Osteocyte (in vitro differentiated cells): Measurements from ENCODE around the gene MOGAT1. TPM values are rescaled to one million over a fixed set of nuclear protein-coding genes. Genes with fewer than 3 reads are reported as not detected.

Experiments
- DNase-seq: peaks from one replicate; pipeline ENCODE4 v3.0.0; 2021; ENCODE audit warnings: mixed read lengths; ENCODE audit not compliant: unreplicated experiment; ENCODE audit errors: extremely low spot score
- H3K27ac Mint-ChIP-seq: one replicate; pipeline ENCODE4 v1.8.0; 2021; ENCODE audit warnings: mild to moderate bottlenecking, mixed read lengths; ENCODE audit not compliant: unreplicated experiment
- H3K27me3 Mint-ChIP-seq: one replicate; pipeline ENCODE4 v1.8.0; 2021; ENCODE audit warnings: mixed read lengths; ENCODE audit not compliant: unreplicated experiment
- H3K36me3 Mint-ChIP-seq: one replicate; pipeline ENCODE4 v1.8.0; 2021; ENCODE audit warnings: mixed read lengths; ENCODE audit not compliant: unreplicated experiment
- H3K4me1 Mint-ChIP-seq: one replicate; pipeline ENCODE4 v1.8.0; 2021; ENCODE audit warnings: mixed read lengths; ENCODE audit not compliant: unreplicated experiment
- H3K4me3 Mint-ChIP-seq: one replicate; pipeline ENCODE4 v1.8.0; 2021; ENCODE audit warnings: mild to moderate bottlenecking, moderate library complexity, mixed read lengths; ENCODE audit not compliant: unreplicated experiment
- H3K9me3 Mint-ChIP-seq: one replicate; pipeline ENCODE4 v1.8.0; 2021; ENCODE audit warnings: mixed read lengths; ENCODE audit not compliant: unreplicated experiment
- total RNA-seq: library from RNA; stranded (reverse); gene quantifications from 2 replicates; pipeline ENCODE4 v1.2.1, GENCODE V29; 2021
- TF ChIP-seq, protein P1 (sequence below): fragments of 200-600 bp; sonication (generic); IDR thresholded peaks from 2 replicates; pipeline ENCODE4 v1.5.0; 2021; ENCODE audit warnings: antibody characterized with exemption, mild to moderate bottlenecking, moderate library complexity

Gene MOGAT1
- total RNA-seq, 1 donor from 2014 or later: not detected

DNA sequence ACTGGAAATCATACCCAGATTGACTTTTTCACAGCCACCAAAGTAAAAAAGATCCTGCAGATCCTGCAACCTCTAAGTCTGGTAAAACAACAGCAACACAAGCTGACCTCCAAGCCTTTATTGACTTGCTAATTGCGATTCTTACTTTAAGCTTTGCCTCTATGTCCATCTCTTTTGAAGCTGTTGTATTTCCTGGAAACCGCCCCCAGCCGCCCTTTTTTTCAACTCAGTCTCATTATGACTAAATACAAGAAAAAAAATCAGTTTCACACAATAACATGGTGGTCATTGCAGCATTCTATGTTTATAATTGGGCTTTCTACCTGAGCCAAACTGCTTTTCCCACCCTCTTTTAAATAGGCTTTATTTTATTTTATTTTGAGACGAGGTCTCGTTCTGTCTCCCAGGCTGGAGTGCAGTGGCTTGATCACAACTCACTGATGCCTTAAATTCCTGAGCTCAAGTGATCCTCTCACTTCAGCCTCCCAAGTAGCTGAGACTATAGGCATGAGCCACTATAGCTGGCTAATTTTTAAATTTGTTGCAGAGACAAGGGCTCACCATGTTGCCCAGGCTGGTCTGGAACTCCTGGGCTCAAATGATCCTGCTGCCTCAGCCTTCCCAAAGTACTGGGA, 76.2 kb downstream of the MOGAT1 start:
- TF ChIP-seq, protein P1, sequence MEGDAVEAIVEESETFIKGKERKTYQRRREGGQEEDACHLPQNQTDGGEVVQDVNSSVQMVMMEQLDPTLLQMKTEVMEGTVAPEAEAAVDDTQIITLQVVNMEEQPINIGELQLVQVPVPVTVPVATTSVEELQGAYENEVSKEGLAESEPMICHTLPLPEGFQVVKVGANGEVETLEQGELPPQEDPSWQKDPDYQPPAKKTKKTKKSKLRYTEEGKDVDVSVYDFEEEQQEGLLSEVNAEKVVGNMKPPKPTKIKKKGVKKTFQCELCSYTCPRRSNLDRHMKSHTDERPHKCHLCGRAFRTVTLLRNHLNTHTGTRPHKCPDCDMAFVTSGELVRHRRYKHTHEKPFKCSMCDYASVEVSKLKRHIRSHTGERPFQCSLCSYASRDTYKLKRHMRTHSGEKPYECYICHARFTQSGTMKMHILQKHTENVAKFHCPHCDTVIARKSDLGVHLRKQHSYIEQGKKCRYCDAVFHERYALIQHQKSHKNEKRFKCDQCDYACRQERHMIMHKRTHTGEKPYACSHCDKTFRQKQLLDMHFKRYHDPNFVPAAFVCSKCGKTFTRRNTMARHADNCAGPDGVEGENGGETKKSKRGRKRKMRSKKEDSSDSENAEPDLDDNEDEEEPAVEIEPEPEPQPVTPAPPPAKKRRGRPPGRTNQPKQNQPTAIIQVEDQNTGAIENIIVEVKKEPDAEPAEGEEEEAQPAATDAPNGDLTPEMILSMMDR: no peak
- H3K9me3 Mint-ChIP-seq: no peaks in the 10 kb centered on the region
- no peaks in the 10 kb centered on the region for H3K27me3 Mint-ChIP-seq
- no peak for DNase-seq
- peaks cover 38% of the 10 kb centered on the region for H3K4me1 Mint-ChIP-seq
- no peak overlapping the region for H3K27ac Mint-ChIP-seq
- H3K36me3 Mint-ChIP-seq: no peaks in the 10 kb centered on the region
- H3K4me3 Mint-ChIP-seq: no peak overlapping the region

DNA sequence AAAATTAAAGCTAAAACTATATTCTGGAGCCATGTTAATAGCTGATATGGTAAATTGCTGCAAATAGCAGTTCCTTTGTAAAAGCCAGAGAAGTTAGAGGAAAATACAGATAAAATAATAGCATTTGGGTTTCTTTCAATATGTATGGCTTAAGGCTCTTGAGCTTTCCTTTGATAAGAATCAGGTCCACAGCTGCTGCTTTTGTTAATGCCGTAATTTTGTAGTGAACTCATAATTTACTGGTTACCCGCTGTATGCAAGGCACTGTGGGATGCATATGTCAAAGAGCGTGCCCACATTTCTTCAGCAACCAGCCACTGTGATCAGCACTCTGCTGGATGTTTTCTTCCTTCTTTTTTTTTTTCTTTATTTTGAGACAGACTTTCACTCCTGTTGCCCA, 79.1 kb downstream of the MOGAT1 start:
- H3K27ac Mint-ChIP-seq: no peak overlapping the region
- TF ChIP-seq, protein P1: no peak
- H3K4me3 Mint-ChIP-seq: no peak overlapping the region
- peaks cover 50% of the 10 kb centered on the region for H3K4me1 Mint-ChIP-seq
- no peaks in the 10 kb centered on the region for H3K9me3 Mint-ChIP-seq
- no peaks in the 10 kb centered on the region for H3K36me3 Mint-ChIP-seq
- no peaks in the 10 kb centered on the region for H3K27me3 Mint-ChIP-seq
- DNase-seq: no peak

DNA sequence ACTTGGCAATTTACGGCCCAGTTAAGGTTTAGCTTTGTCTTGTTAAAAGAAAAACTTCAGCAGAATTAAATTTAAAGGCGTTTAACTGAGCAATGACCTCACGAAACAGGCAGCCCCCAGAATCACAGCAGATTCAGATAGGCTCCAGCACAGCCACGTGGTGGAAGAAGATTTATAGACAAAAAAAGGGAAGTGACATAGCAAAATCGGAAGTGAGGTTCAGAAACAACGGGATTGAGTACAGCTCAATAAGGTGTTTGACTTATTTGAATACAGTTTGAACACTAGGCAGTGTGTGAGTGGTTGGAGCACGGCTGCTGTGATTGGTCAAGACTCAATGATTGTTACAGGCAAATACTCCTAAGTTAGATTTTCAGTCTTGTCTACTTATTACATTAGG, 79.8 kb downstream of the MOGAT1 start:
- peaks cover 49% of the 10 kb centered on the region for H3K4me1 Mint-ChIP-seq
- H3K27me3 Mint-ChIP-seq: no peaks in the 10 kb centered on the region
- H3K36me3 Mint-ChIP-seq: no peaks in the 10 kb centered on the region
- no peak overlapping the region for H3K27ac Mint-ChIP-seq
- TF ChIP-seq, protein P1: no peak
- H3K9me3 Mint-ChIP-seq: no peaks in the 10 kb centered on the region
- no peak for DNase-seq
- H3K4me3 Mint-ChIP-seq: no peak overlapping the region

- TF ChIP-seq, protein P1: no peak
- Mint-ChIP-seq H3K27me3 (no peaks in the 10 kb centered on the region), H3K36me3 (no peaks in the 10 kb centered on the region), H3K4me3 (no peak overlapping the region), H3K9me3 (no peaks in the 10 kb centered on the region), H3K27ac (peak overlapping the region; percentile 89), H3K4me1 (peaks cover 55% of the 10 kb centered on the region)
- DNase-seq: no peak
Observed at GRCh38 chr2:222751821-222752719, 80.6 kb downstream of the MOGAT1 start.

- Mint-ChIP-seq H3K4me1 (peaks cover 58% of the 10 kb centered on the region), H3K27me3 (no peaks in the 10 kb centered on the region), H3K4me3 (no peak overlapping the region), H3K36me3 (no peaks in the 10 kb centered on the region), H3K27ac (peak overlapping the region; percentile 89), H3K9me3 (no peaks in the 10 kb centered on the region)
- no peak for DNase-seq
- TF ChIP-seq, protein P1: no peak
Observed at GRCh38 chr2:222752746-222753145, 81.3 kb downstream of the MOGAT1 start.
